ENCODE measurements around the gene HOXD8. TPM values are rescaled to one million over a fixed set of nuclear protein-coding genes. Genes with fewer than 3 reads are reported as not detected.

Gene HOXD8
- total RNA-seq, 1 donor from 2014 or later: not detected

- POLR2A ChIA-PET: no interaction called here
- intact Hi-C loops (cut with micrococcal nuclease): no loop called here
- DNase-seq (no peak), ATAC-seq (ENCODE audit: low read depth) (no peak)
- H3K4me3 Mint-ChIP-seq: peak overlapping the region; percentile 60
- CTCF ChIA-PET: no interaction called here
- peaks cover 80% of the 10 kb centered on the region for H3K27me3 Mint-ChIP-seq
- H3K4me1 Mint-ChIP-seq: peaks cover 10% of the 10 kb centered on the region
- no peak overlapping the region for H3K27ac Mint-ChIP-seq
- no peaks in the 10 kb centered on the region for H3K36me3 Mint-ChIP-seq (ENCODE audit: low read depth)
- TF ChIP-seq CTCF (IDR thresholded peaks at IDR 0.05): no peak
- peaks cover 3% of the 10 kb centered on the region for H3K9me3 Mint-ChIP-seq
Measured at GRCh38 chr2:176088048-176088936, 41.2 kb upstream of the HOXD8 start.

DNA sequence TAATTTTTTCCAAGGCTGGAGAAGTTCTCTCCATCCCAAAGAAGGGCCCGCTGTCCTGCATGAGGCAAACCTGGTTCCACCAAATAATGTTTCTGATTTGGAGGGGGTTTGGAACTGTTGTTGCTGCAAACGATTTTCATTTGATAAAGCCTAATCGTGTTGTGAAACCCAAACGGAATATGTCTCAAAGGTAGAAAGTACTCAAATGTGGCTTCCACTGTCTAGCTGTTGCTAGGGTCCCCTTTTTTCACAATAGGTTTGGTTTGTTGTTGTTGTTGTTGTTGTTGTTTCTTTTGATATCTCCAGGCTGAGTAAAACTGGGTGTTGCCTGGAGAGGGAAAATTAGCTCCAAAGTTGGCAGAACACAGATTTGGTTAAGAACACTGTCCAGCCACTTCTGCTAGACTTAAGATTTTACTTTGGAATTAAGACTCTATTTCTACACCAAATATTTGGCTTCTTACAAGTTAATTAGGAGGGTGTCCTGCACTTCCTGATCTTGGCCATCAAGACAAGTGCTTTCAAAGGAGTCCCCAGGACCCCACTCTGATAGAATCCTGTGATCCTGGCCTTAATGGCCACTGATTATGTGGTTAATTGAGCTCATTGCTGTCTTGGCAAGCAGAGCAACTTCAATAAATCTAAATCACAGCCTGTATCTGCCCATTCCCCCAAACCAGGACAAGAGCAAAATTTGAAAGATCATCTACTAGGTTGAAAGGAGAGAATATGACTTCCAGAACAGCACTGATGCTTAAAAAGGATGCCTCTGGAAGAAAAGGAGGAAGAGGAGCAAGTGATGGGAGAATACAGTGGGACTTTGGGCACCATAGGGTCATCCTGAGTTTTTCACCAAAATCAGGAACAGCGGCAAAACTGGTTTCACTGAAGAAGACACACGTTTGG is 40.3 kb upstream of the HOXD8 start:
- CTCF ChIA-PET: no interaction called here
- no peaks in the 10 kb centered on the region for H3K36me3 Mint-ChIP-seq (ENCODE audit: low read depth)
- H3K4me3 Mint-ChIP-seq: no peak overlapping the region
- no peak overlapping the region for H3K27ac Mint-ChIP-seq
- POLR2A ChIA-PET: no interaction called here
- peaks cover 80% of the 10 kb centered on the region for H3K27me3 Mint-ChIP-seq
- DNase-seq: no peak
- H3K4me1 Mint-ChIP-seq: peaks cover 13% of the 10 kb centered on the region
- H3K9me3 Mint-ChIP-seq: peaks cover 3% of the 10 kb centered on the region
- no peak for ATAC-seq (ENCODE audit: low read depth)
- TF ChIP-seq CTCF (IDR thresholded peaks at IDR 0.05): no peak
- intact Hi-C loops (cut with micrococcal nuclease): no loop called here

DNA sequence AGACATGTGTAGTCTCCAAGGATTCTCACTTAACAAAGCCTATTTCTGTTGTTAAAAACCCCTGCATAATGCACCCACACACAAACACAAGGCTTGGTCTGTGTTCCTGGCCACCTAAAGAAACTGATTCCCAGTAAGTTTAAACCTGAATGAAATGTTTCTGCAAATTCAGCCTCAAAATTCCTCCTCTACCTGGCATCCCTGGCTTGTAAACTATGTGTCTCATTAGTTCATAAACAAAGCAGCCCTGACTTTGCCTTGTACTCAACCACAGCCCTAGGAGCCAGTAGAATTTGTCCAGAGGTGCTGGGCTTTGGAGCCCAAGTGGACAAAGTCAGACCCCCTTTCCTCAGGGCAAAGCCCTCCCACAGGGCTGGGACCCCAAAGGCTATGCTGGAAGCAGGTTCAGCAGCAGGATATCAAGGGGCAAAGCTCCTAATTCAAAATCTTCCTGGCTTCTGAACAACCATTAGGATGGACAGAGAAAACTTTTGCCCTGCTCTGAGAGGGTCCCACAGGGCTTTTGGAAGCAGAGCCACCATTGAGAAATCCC is 39.6 kb upstream of the HOXD8 start:
- ATAC-seq (ENCODE audit: low read depth) (no peak), DNase-seq (no peak)
- intact Hi-C loops (cut with micrococcal nuclease): loop anchor here (10.0 kb wide), 1 partner anchor 1055 kb away; no protein-coding TSS in a partner anchor
- H3K4me1 Mint-ChIP-seq: peaks cover 13% of the 10 kb centered on the region
- H3K27me3 Mint-ChIP-seq: peaks cover 81% of the 10 kb centered on the region
- TF ChIP-seq CTCF (IDR thresholded peaks at IDR 0.05): no peak
- CTCF ChIA-PET: no interaction called here
- H3K27ac Mint-ChIP-seq: no peak overlapping the region
- H3K4me3 Mint-ChIP-seq: no peak overlapping the region
- H3K9me3 Mint-ChIP-seq: peaks cover 3% of the 10 kb centered on the region
- no peaks in the 10 kb centered on the region for H3K36me3 Mint-ChIP-seq (ENCODE audit: low read depth)
- POLR2A ChIA-PET: no interaction called here

- intact Hi-C loops (cut with micrococcal nuclease): loop anchor here (10.0 kb wide), 1 partner anchor 1056 kb away; no protein-coding TSS in a partner anchor
- CTCF ChIA-PET: no interaction called here
- Mint-ChIP-seq H3K4me3 (no peak overlapping the region), H3K36me3 (ENCODE audit: low read depth) (no peaks in the 10 kb centered on the region), H3K27ac (no peak overlapping the region), H3K9me3 (peaks cover 3% of the 10 kb centered on the region), H3K27me3 (peaks cover 82% of the 10 kb centered on the region), H3K4me1 (peaks cover 13% of the 10 kb centered on the region)
- POLR2A ChIA-PET: no interaction called here
- ATAC-seq (ENCODE audit: low read depth): no peak
- no peak for DNase-seq
- TF ChIP-seq CTCF (IDR thresholded peaks at IDR 0.05): no peak
Measured at GRCh38 chr2:176090862-176091261, 38.6 kb upstream of the HOXD8 start.
